Nephron progenitor cell (in vitro differentiated cells): ENCODE measurements around the gene CRYBG1.

Source experiments
- DNase-seq: peaks from one replicate; pipeline ENCODE4 v3.0.0; 2021
- H3K27ac Mint-ChIP-seq: 2 replicates; pipeline ENCODE4 v1.8.0; 2021; ENCODE audit warnings: mild to moderate bottlenecking, moderate library complexity, mixed read lengths
- H3K27me3 Mint-ChIP-seq: 2 replicates; pipeline ENCODE4 v1.8.0; 2021; ENCODE audit warnings: mild to moderate bottlenecking, low read depth, mixed read lengths; ENCODE audit not compliant: poor library complexity
- H3K36me3 Mint-ChIP-seq: 2 replicates; pipeline ENCODE4 v1.8.0; 2021; ENCODE audit warnings: low read depth, mixed read lengths
- H3K4me1 Mint-ChIP-seq: 2 replicates; pipeline ENCODE4 v1.8.0; 2021; ENCODE audit warnings: mixed read lengths
- H3K4me3 Mint-ChIP-seq: 2 replicates; pipeline ENCODE4 v1.8.0; 2021; ENCODE audit warnings: mild to moderate bottlenecking, moderate library complexity, mixed read lengths
- H3K9me3 Mint-ChIP-seq: 2 replicates; pipeline ENCODE4 v1.8.0; 2021; ENCODE audit warnings: mild to moderate bottlenecking, moderate library complexity, mixed read lengths
- CTCF ChIP-seq: fragments of 200-600 bp; sonication (generic); IDR thresholded peaks from 2 replicates; pipeline ENCODE4 v1.5.0; 2021; ENCODE audit warnings: antibody characterized with exemption

The CRYBG1 gene

GRCh38 chr6:106527979-106528378 is 167.5 kb downstream of the CRYBG1 start:
- H3K27ac Mint-ChIP-seq, result no peak overlapping the region
- H3K27me3 Mint-ChIP-seq, result peaks cover 7% of the 10 kb centered on the region
- H3K9me3 Mint-ChIP-seq, result no peaks in the 10 kb centered on the region
- H3K36me3 Mint-ChIP-seq, result no peaks in the 10 kb centered on the region
- no peak overlapping the region for H3K4me3 Mint-ChIP-seq
- no peaks in the 10 kb centered on the region for H3K4me1 Mint-ChIP-seq
- no peak for TF ChIP-seq CTCF
- DNase-seq, result no peak

GRCh38 chr6:106528521-106528920 is 168.0 kb downstream of the CRYBG1 start:
- H3K36me3 Mint-ChIP-seq, result no peaks in the 10 kb centered on the region
- TF ChIP-seq CTCF, result no peak
- no peaks in the 10 kb centered on the region for H3K4me1 Mint-ChIP-seq
- H3K27ac Mint-ChIP-seq, result no peak overlapping the region
- H3K27me3 Mint-ChIP-seq, result peaks cover 7% of the 10 kb centered on the region
- no peak for DNase-seq
- H3K4me3 Mint-ChIP-seq, result no peak overlapping the region
- H3K9me3 Mint-ChIP-seq, result no peaks in the 10 kb centered on the region

GRCh38 chr6:106529438-106529837 is 168.9 kb downstream of the CRYBG1 start:
- Mint-ChIP-seq H3K27me3 (peaks cover 7% of the 10 kb centered on the region), H3K36me3 (no peaks in the 10 kb centered on the region), H3K9me3 (no peaks in the 10 kb centered on the region), H3K4me1 (no peaks in the 10 kb centered on the region), H3K4me3 (no peak overlapping the region), H3K27ac (no peak overlapping the region)
- no peak for TF ChIP-seq CTCF
- no peak for DNase-seq

GRCh38 chr6:106530026-106530425 is 169.5 kb downstream of the CRYBG1 start:
- H3K27me3 Mint-ChIP-seq, result peaks cover 7% of the 10 kb centered on the region
- H3K36me3 Mint-ChIP-seq, result no peaks in the 10 kb centered on the region
- H3K9me3 Mint-ChIP-seq, result no peaks in the 10 kb centered on the region
- no peak for DNase-seq
- H3K4me3 Mint-ChIP-seq, result no peak overlapping the region
- no peak for TF ChIP-seq CTCF
- H3K4me1 Mint-ChIP-seq, result no peaks in the 10 kb centered on the region
- no peak overlapping the region for H3K27ac Mint-ChIP-seq

GRCh38 chr6:106530502-106530901 is 170.0 kb downstream of the CRYBG1 start:
- Mint-ChIP-seq H3K4me3 (no peak overlapping the region), H3K36me3 (no peaks in the 10 kb centered on the region), H3K27ac (no peak overlapping the region), H3K9me3 (no peaks in the 10 kb centered on the region), H3K27me3 (peaks cover 7% of the 10 kb centered on the region), H3K4me1 (no peaks in the 10 kb centered on the region)
- no peak for TF ChIP-seq CTCF
- DNase-seq, result no peak

GRCh38 chr6:106533054-106533453 is 172.5 kb downstream of the CRYBG1 start:
- no peaks in the 10 kb centered on the region for H3K36me3 Mint-ChIP-seq
- no peaks in the 10 kb centered on the region for H3K9me3 Mint-ChIP-seq
- no peak overlapping the region for H3K4me3 Mint-ChIP-seq
- no peaks in the 10 kb centered on the region for H3K4me1 Mint-ChIP-seq
- no peak overlapping the region for H3K27ac Mint-ChIP-seq
- TF ChIP-seq CTCF, result no peak
- H3K27me3 Mint-ChIP-seq, result peaks cover 7% of the 10 kb centered on the region
- DNase-seq, result no peak
